K562 (cell line): Measurements from ENCODE around the gene KRT80. TPM values are rescaled to one million over a fixed set of nuclear protein-coding genes. Genes with fewer than 3 reads are reported as not detected.

Experiments used
- CEBPZ ChIP-seq: fragments of 150-350 bp; IDR thresholded peaks from 2 replicates; pipeline ENCODE4 v1.6.1; 2014; ENCODE audit warnings: low read depth, mild to moderate bottlenecking, low read length, borderline replicate concordance
- CHCHD3 ChIP-seq: fragments of 250-450 bp; sonication (Bioruptor Pico); IDR thresholded peaks from 2 replicates; pipeline ENCODE4 v2.1.2; 2022; ENCODE audit warnings: mild to moderate bottlenecking
- CTCFL ChIP-seq: IDR thresholded peaks from 2 replicates; pipeline ENCODE4 v1.6.1; 2011; ENCODE audit warnings: borderline replicate concordance, low read depth, mild to moderate bottlenecking, moderate library complexity, low read length; ENCODE audit not compliant: insufficient read depth, poor library complexity, severe bottlenecking
- HDAC3 ChIP-seq: fragments of 450-650 bp; IDR thresholded peaks from 2 replicates; pipeline ENCODE4 v1.6.1; 2018; ENCODE audit warnings: borderline replicate concordance, mild to moderate bottlenecking, moderate library complexity; ENCODE audit not compliant: partially characterized antibody
- HDGF ChIP-seq: fragments of 450-650 bp; IDR thresholded peaks from 2 replicates; pipeline ENCODE4 v1.6.1; 2016
- MBD2 ChIP-seq: sonication (generic); IDR thresholded peaks from 2 replicates; pipeline ENCODE4 v1.6.1; 2016; ENCODE audit warnings: low read depth, borderline replicate concordance
- NR2C2 ChIP-seq, 2 experiments: fragments of 200-800 bp in 1 of 2; sonication (Bioruptor generic) in 1 of 2; sonication (generic) in 1 of 2; formaldehyde crosslinking in 1 of 2; IDR thresholded peaks; 2 replicates each; pipeline versions ENCODE4 v1.6.1 to v1.8.0; 2016 to 2022; ENCODE audit warnings: mild to moderate bottlenecking in 1 of 2, missing compliant biosample characterization in 1 of 2, missing genetic modification characterization in 1 of 2, missing genetic modification reagents in 1 of 2
- PCBP2 ChIP-seq: fragments of 200-400 bp; formaldehyde crosslinking; IDR thresholded peaks from 2 replicates; pipeline ENCODE4 v1.6.1; 2018; ENCODE audit warnings: low read length, low read depth, mild to moderate bottlenecking, moderate library complexity; ENCODE audit not compliant: poor library complexity, severe bottlenecking
- PHF8 ChIP-seq: fragments of 200-600 bp; sonication (generic); IDR thresholded peaks from 2 replicates; pipeline ENCODE4 v1.6.1; 2012; ENCODE audit warnings: mixed run types, mild to moderate bottlenecking, inconsistent platforms, low read length, moderate library complexity, borderline replicate concordance
- RAD21 ChIP-seq, 2 experiments: fragments of 250-450 bp in 1 of 2; fragments of 450-650 bp in 1 of 2; sonication (Bioruptor Pico) in 1 of 2; formaldehyde crosslinking in 1 of 2; IDR thresholded peaks in 1 of 2; conservative IDR thresholded peaks in 1 of 2; 2 replicates each; pipeline versions ENCODE4 v1.4.0 to v1.8.0; 2020 to 2022; ENCODE audit warnings: mild to moderate bottlenecking in 2 of 2, moderate library complexity in 1 of 2
- SREBF2 ChIP-seq: sonication (generic); formaldehyde crosslinking; IDR thresholded peaks from 2 replicates; pipeline ENCODE4 v1.4.0; 2020; ENCODE audit warnings: mild to moderate bottlenecking, missing genetic modification reagents
- ZNF668 ChIP-seq: fragments of 250-450 bp; sonication (Bioruptor Pico); IDR thresholded peaks from 2 replicates; pipeline ENCODE4 v1.8.0; 2022; ENCODE audit warnings: mild to moderate bottlenecking, inconsistent platforms
- ZNF699 ChIP-seq: fragments of 250-450 bp; sonication (Bioruptor Pico); IDR thresholded peaks from 2 replicates; pipeline ENCODE4 v1.8.0; 2021; ENCODE audit warnings: mild to moderate bottlenecking, moderate library complexity; ENCODE audit not compliant: insufficient replicate concordance
- ZNF77 ChIP-seq: fragments of 250-450 bp; sonication (Bioruptor Pico); IDR thresholded peaks from 2 replicates; pipeline ENCODE4 v1.5.0; 2020
- polyA plus RNA-seq, 8 experiments: library from polyadenylated mRNA; depleted of rRNA in 4 of 8; stranded (reverse) in 5 of 8; unstranded in 3 of 8; fragments of >200 nt; fragmentation: Nextera tagmentation in 2 of 8; fragmentation: Illumina TruSeq in 1 of 8; extraction: Ambion mirVana in 2 of 8; extraction: Trizol in 1 of 8; gene quantifications; 2 replicates each; pipeline versions ENCODE4 v1.2.1 to v1.2.3, GENCODE V29; 2011 to 2014; ENCODE audit warnings: inconsistent platforms in 1 of 8, missing spikeins in 1 of 8
- total RNA-seq, 7 experiments: library from RNA; depleted of rRNA in 6 of 7; stranded (reverse); fragments of >200 nt in 6 of 7; fragmentation: Illumina TruSeq in 2 of 7; extraction: Trizol in 2 of 7; gene quantifications; 2 replicates each; pipeline versions ENCODE4 v1.2.1 to v1.2.3, GENCODE V29; 2011 to 2021; ENCODE audit warnings: low replicate concordance in 1 of 7
- TF ChIP-seq, protein P1 (sequence below): sonication (generic); formaldehyde crosslinking; IDR thresholded peaks from 2 replicates; pipeline ENCODE4 v1.8.0; 2022; ENCODE audit warnings: mild to moderate bottlenecking, missing genetic modification reagents

KRT80 gene
- total and polyA plus RNA-seq, 9 of the 15 experiments (the other 6 are each of a cell fraction or from before 2014, with no cell fraction given): not detected

DNA sequence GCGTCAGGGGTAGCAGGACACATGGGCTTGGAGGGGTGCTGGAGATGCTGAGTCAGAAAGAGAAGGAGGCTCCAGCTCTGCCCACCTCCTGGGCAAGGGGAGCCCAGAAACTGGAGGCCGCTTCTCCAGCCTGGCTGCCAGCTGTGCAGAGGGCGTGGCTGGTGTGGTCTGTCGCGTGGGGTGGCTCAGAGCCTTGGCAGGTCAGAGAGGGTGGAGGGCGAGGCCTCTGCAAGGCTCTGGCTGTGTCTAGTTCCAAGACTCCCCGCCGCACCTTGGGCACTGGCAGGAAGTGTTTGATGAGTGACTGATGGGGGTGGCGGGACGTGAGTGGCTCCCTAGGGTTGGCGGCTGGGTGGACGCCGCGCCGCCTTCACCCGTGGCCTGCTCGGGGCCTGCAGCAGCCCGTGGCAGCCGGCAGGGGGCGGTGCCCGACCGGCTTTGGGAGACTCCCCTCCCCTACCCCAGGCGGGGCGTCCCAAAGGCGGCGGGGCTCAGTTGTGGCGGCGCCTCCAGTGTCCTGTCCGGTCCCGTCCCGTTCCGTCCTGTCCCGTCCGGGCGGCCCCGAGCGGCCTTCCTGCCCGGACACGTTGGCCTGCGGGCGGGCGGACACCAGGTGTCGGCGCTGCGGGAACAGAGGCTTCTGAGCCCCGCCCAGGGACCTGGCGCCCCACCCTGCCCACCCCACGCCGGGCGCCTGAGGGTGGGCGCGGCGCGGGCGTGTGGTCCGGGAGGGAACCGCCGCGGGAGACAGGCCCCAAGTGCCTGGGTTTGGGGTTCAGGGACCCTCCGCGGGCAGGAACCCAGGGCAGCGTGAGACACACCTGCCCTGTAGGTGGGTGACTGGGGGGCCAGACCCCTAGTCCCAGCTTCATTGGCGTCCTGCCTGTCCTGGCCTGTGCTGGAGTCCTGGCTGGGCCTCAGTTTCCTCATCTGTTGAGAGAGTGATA lies 39.7 kb downstream of the KRT80 start (continued):
- no peak for TF ChIP-seq HDAC3
- TF ChIP-seq ZNF77 (CRISPR knock-in tag): no peak
- TF ChIP-seq PCBP2: no peak
- TF ChIP-seq CTCFL: peak; percentile 7
- TF ChIP-seq, protein P1, sequence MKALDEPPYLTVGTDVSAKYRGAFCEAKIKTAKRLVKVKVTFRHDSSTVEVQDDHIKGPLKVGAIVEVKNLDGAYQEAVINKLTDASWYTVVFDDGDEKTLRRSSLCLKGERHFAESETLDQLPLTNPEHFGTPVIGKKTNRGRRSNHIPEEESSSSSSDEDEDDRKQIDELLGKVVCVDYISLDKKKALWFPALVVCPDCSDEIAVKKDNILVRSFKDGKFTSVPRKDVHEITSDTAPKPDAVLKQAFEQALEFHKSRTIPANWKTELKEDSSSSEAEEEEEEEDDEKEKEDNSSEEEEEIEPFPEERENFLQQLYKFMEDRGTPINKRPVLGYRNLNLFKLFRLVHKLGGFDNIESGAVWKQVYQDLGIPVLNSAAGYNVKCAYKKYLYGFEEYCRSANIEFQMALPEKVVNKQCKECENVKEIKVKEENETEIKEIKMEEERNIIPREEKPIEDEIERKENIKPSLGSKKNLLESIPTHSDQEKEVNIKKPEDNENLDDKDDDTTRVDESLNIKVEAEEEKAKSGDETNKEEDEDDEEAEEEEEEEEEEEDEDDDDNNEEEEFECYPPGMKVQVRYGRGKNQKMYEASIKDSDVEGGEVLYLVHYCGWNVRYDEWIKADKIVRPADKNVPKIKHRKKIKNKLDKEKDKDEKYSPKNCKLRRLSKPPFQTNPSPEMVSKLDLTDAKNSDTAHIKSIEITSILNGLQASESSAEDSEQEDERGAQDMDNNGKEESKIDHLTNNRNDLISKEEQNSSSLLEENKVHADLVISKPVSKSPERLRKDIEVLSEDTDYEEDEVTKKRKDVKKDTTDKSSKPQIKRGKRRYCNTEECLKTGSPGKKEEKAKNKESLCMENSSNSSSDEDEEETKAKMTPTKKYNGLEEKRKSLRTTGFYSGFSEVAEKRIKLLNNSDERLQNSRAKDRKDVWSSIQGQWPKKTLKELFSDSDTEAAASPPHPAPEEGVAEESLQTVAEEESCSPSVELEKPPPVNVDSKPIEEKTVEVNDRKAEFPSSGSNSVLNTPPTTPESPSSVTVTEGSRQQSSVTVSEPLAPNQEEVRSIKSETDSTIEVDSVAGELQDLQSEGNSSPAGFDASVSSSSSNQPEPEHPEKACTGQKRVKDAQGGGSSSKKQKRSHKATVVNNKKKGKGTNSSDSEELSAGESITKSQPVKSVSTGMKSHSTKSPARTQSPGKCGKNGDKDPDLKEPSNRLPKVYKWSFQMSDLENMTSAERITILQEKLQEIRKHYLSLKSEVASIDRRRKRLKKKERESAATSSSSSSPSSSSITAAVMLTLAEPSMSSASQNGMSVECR (CRISPR knock-in tag): peak; percentile 23; the same call in 1 of the 2 replicates
- no peak for TF ChIP-seq MBD2
- no peak for TF ChIP-seq ZNF699 (CRISPR knock-in tag)
- TF ChIP-seq CHCHD3 (CRISPR knock-in tag): no peak
- no peak for TF ChIP-seq SREBF2 (CRISPR knock-in tag)
- no peak for TF ChIP-seq HDGF
- no peak for TF ChIP-seq NR2C2 (CRISPR knock-in tag; IDR thresholded peaks at IDR 0.05)
- TF ChIP-seq NR2C2 (tag; IDR thresholded peaks at IDR 0.05): no peak
- no peak for TF ChIP-seq ZNF668
- peak; percentile 20; the same call in 1 of the 2 replicates for TF ChIP-seq PHF8
- TF ChIP-seq RAD21 (CRISPR knock-in tag; conservative IDR thresholded peaks at IDR 0.05 in 1 of 2, IDR thresholded peaks at IDR 0.05 in 1 of 2): peak; percentile 68 to 78
- no peak for TF ChIP-seq CEBPZ
